GM18868 (cell line): ENCODE measurements around the gene RABGAP1L.

Source experiments
- ATAC-seq: cut with Tn5 transposase; IDR thresholded peaks from one replicate; pipeline ENCODE4 v1.9.1; 2021; ENCODE audit warnings: mild to moderate bottlenecking, moderate library complexity; ENCODE audit not compliant: unreplicated experiment

Gene RABGAP1L

GRCh38 chr1:174740249-174740968, 581.1 kb downstream of the RABGAP1L start:
- ATAC-seq = no peak

GRCh38 chr1:174742805-174743653, 583.7 kb downstream of the RABGAP1L start:
- ATAC-seq = no peak

GRCh38 chr1:174743654-174744561, 584.6 kb downstream of the RABGAP1L start:
- no peak for ATAC-seq

DNA sequence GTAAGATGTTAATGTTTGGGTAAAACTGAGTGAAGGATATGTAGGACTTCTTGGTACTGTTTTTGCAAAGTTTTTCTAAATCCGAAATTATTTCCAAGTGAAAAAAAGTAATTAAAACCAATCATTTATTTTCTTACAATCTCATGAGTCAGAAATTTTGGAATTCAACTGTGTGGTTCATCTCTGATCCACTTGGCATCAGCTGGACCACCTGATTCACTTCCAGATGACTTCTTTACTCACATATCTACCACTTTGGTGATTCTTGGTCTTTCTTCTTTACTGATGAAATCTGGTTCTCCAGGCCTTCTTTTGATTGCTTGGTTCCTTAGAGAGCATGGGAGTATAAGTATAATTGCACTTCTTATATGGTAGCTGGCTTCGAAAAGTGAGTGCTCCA, 585.6 kb downstream of the RABGAP1L start:
- no peak for ATAC-seq

DNA sequence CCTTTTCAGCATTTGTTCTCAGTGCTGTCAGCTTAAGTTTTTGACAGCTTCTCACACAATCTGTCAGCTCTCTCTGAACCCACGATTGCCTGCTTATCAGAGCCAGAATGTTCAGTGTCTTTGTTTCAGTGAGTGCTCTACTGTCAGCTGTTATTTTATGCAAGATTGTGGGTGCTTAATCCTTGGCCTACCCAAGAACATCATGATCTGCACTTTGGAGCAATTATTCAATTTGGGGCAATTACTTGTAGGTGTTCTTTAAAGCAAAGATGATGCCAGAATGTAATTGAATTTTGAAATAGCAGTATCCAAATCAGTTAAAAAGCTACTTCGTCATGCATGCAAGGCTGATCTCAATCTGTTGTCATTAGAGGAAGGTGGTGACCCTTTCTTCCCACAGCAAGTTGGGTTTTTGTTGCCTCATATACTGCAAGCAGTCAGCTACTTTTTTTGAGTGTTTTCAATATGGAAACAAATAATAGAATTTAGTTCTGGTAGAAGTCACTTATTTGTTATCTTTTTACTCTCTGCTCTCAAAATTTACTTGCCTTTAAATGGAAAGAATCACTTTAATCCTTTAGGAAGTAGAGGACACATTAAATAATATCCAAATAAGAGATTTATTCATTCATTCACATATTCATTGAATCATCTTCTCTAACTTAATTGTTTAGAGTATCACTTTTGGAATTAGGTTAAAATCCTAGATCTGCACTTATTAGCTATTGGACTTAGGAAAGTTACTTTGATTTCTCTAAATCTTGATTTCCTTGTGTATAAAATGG, 586.9 kb downstream of the RABGAP1L start:
- ATAC-seq = no peak

DNA sequence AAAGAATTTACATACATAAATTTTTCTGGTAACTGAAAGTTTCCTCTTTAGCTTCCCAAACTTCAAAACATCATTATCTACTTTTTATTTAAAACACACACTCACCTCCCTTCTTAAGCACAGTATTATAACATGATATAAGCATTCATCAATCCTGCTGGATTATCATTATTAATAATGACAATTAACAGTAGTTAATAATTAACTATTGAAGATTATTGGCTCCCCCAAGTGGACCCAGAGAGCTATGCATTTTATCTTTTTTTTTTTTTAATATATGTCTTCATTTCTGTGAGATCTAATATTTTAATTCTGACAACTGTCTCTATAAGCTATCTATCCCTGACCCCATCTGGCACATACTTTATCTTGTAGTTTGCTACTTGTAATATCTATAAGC, 588.3 kb downstream of the RABGAP1L start:
- no peak for ATAC-seq

DNA sequence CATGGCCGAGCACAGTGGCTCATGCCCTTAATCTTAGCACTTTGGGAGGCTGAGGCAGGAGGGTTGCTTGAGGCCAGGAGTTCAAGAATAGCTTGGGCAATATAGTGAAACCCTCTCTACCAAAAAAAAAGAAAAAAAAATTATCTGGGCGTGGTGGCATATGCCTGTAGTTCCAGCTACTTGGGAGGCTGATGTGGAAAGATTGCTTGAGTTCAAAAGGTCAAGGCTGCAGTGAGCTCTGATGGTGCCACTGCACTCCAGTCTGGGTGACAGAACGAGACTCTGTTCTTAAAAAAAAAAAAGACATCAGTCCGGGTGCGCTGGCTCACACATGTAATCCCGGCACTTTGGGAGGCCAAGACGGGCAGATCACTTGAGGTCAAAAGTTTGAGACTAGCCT, 589.3 kb downstream of the RABGAP1L start:
- ATAC-seq = no peak

GRCh38 chr1:174753131-174753530, 593.8 kb downstream of the RABGAP1L start:
- no peak for ATAC-seq

DNA sequence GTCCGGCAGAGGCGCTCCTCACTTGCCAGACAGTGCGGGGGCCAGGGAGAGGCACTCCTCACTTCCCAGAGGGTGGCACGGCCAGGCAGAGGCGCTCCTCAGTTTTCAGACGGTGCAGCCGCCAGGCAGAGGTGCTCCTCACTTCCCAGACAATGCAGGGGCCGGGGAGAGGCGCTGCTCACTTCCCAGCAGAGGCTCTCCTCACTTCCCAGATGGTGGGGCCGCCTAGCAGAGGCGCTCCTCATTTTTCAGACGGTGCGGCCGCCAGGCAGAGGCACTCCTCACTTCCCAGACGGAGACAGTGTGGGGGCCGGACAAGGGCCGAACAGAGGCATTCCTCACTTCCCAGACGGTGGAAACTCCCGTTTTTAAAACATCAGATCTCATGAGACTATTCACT, 602.0 kb downstream of the RABGAP1L start:
- ATAC-seq = no peak

GRCh38 chr1:174761901-174762585, 602.7 kb downstream of the RABGAP1L start:
- ATAC-seq = no peak

- ATAC-seq = no peak
Observed at GRCh38 chr1:174764191-174764590, 604.9 kb downstream of the RABGAP1L start.

- ATAC-seq = no peak
Observed at GRCh38 chr1:174766727-174767126, 607.4 kb downstream of the RABGAP1L start.

- ATAC-seq = no peak
Observed at GRCh38 chr1:174768516-174768915, 609.2 kb downstream of the RABGAP1L start.

- ATAC-seq = no peak
Observed at GRCh38 chr1:174768949-174769348, 609.6 kb downstream of the RABGAP1L start.

DNA sequence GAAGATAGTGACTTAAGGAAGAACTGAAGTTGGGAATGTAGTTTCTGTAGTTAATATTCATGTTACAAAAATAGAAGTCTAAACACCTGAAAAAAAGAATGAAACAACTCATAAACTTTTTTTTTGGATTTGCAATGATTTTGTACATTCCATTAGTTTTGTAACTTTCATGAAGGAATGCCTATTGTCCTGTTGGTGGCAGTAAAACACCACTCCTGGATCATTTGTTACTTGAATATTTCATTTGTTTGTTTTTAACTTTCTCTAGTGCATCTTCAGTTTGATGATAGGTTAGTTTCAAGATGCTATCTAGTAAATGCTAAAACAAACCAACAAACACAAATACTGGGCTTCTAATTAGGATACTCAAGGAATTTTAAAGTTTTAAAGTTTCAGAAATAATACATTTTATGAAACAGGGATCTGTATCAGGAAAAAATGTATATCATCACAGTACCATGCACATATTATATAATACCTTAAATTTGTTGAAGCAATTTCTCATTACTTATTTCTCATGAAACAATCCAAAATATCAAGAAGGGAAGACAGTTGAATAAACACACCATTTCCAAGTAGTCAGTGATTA, 610.7 kb downstream of the RABGAP1L start:
- ATAC-seq = no peak

- ATAC-seq = no peak
Observed at GRCh38 chr1:174775621-174776020, 616.3 kb downstream of the RABGAP1L start.

- no peak for ATAC-seq
Observed at GRCh38 chr1:174777262-174777661, 617.9 kb downstream of the RABGAP1L start.

DNA sequence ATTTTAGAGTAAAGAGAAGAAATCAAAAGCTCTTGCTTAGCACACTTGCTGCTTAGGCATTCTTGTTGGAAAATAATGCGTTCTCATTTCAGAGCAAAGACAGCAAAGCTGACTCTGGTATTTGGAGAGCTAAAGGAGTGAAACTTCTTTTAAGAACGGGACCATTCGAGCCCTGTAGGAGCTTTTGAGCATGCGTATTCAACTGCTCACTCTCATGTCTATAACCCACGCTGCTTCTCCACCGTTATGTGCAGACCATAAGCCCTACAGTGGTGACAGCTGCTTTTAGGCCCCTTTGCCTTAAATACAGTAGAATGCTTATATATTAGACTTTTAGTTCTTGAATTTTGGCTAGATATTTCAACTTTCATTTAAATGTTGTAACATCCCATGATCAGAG, 626.2 kb downstream of the RABGAP1L start:
- no peak for ATAC-seq

- no peak for ATAC-seq
Observed at GRCh38 chr1:174786358-174786757, 627.0 kb downstream of the RABGAP1L start.
